ENCODE measurements around the gene GPR137. TPM values are rescaled to one million over a fixed set of nuclear protein-coding genes. Genes with fewer than 3 reads are reported as not detected.

The GPR137 gene
- total RNA-seq, 1 experiment from 2014 or later = 24.4 TPM

DNA sequence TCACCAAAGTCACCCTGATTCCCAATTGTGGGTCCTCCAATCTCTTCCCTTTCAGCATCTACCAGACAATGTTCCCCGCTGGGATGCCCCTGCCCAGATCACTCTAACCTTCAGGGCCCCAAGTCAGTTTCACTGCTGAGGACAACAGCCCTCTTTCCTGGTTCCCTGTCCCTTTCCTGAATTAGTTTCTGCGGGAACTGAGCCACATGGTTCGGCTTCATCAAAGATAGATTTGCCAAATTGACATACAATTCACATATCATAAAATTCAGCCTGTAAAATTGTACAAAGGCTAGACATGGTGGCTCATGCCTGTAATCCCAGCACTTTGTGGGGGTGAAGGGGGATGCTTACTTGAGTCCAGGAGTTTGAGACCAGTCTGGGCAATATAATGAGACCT is 42.3 kb downstream of the GPR137 start:
- ATAC-seq (no peak), DNase-seq (ENCODE audit: low read depth, low spot score) (no peak)
- intact Hi-C loops (cut with micrococcal nuclease) = no loop called here
- no peak overlapping the region for H2AFZ ChIP-seq (ENCODE audit: low read depth, low read length, poor library complexity, severe bottlenecking)
- no peak overlapping the region for H3K9ac ChIP-seq (ENCODE audit: low read length)
- RAD21 ChIA-PET (ENCODE audit: low non-redundant PET in 1 of 2, low total read pairs in 2 of 2, uncharacterized antibody in 2 of 2, unreplicated experiment in 2 of 2) = no interaction called here
- CTCF ChIA-PET = interaction anchor here (1.7 kb wide), 1 partner anchor 27 kb away, joined by 6 read pairs; no protein-coding TSS in a partner anchor
- H3K79me2 ChIP-seq (ENCODE audit: insufficient read depth, low read length) = no peaks in the 10 kb centered on the region
- TF ChIP-seq SP1 (IDR thresholded peaks at IDR 0.05; ENCODE audit: low read depth) (no peak), RAD21 (IDR thresholded peaks at IDR 0.05; ENCODE audit: low read depth) (no peak), EGR1 (IDR thresholded peaks at IDR 0.05; ENCODE audit: low read depth) (no peak), EZH2phosphoT487 (IDR thresholded peaks at IDR 0.05; ENCODE audit: borderline replicate concordance) (no peak), YY1 (IDR thresholded peaks at IDR 0.05; ENCODE audit: extremely low read depth, insufficient replicate concordance, low read depth, low read length) (no peak), CTCF (IDR thresholded peaks at IDR 0.05 in 2 of 3, conservative IDR thresholded peaks at IDR 0.05 in 1 of 3; ENCODE audit: borderline replicate concordance in 1 of 3, insufficient read depth in 1 of 3, low read depth in 2 of 3, low read length in 2 of 3) (no peak), SRF (IDR thresholded peaks at IDR 0.05; ENCODE audit: low read depth) (no peak), CEBPB (IDR thresholded peaks at IDR 0.05; ENCODE audit: low read depth) (no peak), POLR2A (IDR thresholded peaks at IDR 0.05; ENCODE audit: borderline replicate concordance, extremely low read depth, insufficient read depth, insufficient read length) (no peak), ZNF274 (IDR thresholded peaks at IDR 0.05; ENCODE audit: low read depth, low read length) (no peak), JUND (IDR thresholded peaks at IDR 0.05) (no peak), POLR2AphosphoS5 (IDR thresholded peaks at IDR 0.05; ENCODE audit: low read depth, low read length) (no peak), ZFX (IDR thresholded peaks at IDR 0.05) (no peak), SIN3A (IDR thresholded peaks at IDR 0.05; ENCODE audit: low read depth) (no peak), EZH2 (IDR thresholded peaks at IDR 0.05) (no peak), ELF1 (IDR thresholded peaks at IDR 0.05; ENCODE audit: borderline replicate concordance, low read depth) (no peak), CBX3 (IDR thresholded peaks at IDR 0.05; ENCODE audit: low read depth) (no peak)
- TF ChIP-seq, protein P1, sequence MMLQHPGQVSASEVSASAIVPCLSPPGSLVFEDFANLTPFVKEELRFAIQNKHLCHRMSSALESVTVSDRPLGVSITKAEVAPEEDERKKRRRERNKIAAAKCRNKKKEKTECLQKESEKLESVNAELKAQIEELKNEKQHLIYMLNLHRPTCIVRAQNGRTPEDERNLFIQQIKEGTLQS (IDR thresholded peaks at IDR 0.05) = no peak
- TF ChIP-seq, protein P2, sequence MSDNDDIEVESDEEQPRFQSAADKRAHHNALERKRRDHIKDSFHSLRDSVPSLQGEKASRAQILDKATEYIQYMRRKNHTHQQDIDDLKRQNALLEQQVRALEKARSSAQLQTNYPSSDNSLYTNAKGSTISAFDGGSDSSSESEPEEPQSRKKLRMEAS (IDR thresholded peaks at IDR 0.05) = no peak
- TF ChIP-seq, protein P3, sequence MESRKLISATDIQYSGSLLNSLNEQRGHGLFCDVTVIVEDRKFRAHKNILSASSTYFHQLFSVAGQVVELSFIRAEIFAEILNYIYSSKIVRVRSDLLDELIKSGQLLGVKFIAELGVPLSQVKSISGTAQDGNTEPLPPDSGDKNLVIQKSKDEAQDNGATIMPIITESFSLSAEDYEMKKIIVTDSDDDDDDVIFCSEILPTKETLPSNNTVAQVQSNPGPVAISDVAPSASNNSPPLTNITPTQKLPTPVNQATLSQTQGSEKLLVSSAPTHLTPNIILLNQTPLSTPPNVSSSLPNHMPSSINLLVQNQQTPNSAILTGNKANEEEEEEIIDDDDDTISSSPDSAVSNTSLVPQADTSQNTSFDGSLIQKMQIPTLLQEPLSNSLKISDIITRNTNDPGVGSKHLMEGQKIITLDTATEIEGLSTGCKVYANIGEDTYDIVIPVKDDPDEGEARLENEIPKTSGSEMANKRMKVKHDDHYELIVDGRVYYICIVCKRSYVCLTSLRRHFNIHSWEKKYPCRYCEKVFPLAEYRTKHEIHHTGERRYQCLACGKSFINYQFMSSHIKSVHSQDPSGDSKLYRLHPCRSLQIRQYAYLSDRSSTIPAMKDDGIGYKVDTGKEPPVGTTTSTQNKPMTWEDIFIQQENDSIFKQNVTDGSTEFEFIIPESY (IDR thresholded peaks at IDR 0.05; ENCODE audit: extremely low read depth, insufficient replicate concordance, low read length) = no peak
- no peak overlapping the region for H3K4me2 ChIP-seq (ENCODE audit: low read length)
- no peaks in the 10 kb centered on the region for H3K27me3 ChIP-seq (ENCODE audit: insufficient read depth, low read length)
- peaks cover 16 to 37% of the 10 kb centered on the region in 2 experiments for H3K4me1 ChIP-seq (ENCODE audit: control insufficient read depth in 1 of 2, insufficient read depth in 2 of 2, low read length in 2 of 2)
- H3K36me3 ChIP-seq (ENCODE audit: control insufficient read depth in 1 of 2, insufficient read depth in 2 of 2, low read length in 2 of 2) = no peaks in the 10 kb centered on the region
- H3K9me2 ChIP-seq (ENCODE audit: insufficient read depth) = no peaks in the 10 kb centered on the region
- H3K4me3 ChIP-seq (replicated peaks in 1 of 2; ENCODE audit: low read depth in 1 of 2, low read length in 2 of 2) = no peak overlapping the region
- no peaks in the 10 kb centered on the region for H3K9me3 ChIP-seq (ENCODE audit: control insufficient read depth in 1 of 2, insufficient read depth in 1 of 2, low read depth in 1 of 2, low read length in 2 of 2)
- H3K27ac ChIP-seq (ENCODE audit: low read depth, low read length) = no peak overlapping the region
- no TSS peak for BruUV-seq (replicated peaks)
- POLR2A ChIA-PET = interaction anchor here (1.9 kb wide), 1 partner anchor 10 kb away, joined by 13 read pairs; the partner anchor contains the start of genes PRDX5 and TRMT112
- H4K20me1 ChIP-seq (ENCODE audit: insufficient read depth) = no peaks in the 10 kb centered on the region

Measured in HCT116 (cell line).